Activated CD4-positive, alpha-beta T cell treated with anti-CD3 and anti-CD28 coated beads, Interleukin-2, amount 50 U/mL, for 24 hours (primary cell): ENCODE measurements around the gene RPS6KA3.
"Not testable (repeated sequence)": the region's sequence is repeated elsewhere in the genome, so short reads cannot be mapped to it uniquely, and the experiment has no call there.

Experiments used
- DNase-seq, 2 donors: peaks; one replicate each; pipeline ENCODE4 v3.0.0-alpha.2; 2020; ENCODE audit warnings: low read depth in 1 of 2, low spot score in 1 of 2

The RPS6KA3 gene

DNA sequence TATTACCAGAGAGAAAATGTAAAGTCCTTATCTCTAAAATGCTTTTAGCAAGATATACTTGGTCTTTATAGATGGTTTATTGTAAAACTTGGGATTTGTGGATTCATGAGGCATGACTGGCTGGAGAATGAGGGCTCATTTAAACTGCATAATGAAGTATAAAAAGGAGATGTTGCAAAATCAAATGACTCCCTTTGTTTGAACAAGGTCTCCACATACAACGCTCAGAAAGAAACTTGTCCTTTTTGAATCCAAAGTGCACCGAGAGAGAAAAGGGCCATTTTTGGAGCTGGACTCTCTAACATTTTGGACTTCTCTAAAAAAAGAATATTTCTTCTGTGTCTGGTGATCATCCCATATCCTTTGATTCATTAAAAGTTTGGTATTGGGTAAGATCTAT is 117.4 kb downstream of the RPS6KA3 start:
- DNase-seq, result no peak

DNA sequence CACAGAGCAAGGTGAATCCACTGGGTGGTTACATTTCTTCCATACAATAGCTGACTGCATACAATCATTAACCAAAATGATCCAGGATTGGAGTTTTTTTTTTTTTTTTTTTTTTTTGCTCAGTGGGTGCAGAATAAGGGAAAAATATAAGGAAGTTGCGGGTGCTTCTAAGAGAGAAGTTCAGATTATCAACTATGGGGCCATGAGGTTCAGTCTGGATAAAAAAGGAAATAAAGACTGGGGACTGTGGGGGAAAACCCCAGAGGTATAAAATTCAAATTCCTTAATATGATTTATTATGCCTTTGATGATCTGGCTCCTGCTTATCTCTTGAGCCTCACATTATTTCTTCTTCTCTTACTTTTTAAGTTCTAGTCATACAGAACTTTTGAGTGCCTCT is 119.1 kb downstream of the RPS6KA3 start:
- DNase-seq, result no peak

DNA sequence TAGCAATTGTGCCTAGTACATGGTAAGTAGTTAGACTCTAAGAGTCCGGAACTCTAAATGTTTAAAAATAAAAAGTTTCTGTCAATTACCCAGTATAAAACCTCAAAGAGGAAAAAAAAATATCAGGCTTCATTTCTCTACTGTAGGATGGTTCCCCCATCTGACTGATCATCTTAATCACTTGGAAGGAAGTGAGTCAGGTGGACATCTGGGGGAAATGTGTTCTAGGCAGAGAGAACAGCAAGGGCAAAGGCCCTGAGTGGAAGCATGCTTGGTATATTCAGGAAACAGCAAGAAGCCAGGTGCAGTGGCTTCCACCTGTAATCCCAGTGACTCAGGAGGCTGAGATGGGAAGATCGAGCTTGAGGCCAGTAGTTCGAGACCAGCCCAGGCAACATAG is 122.2 kb downstream of the RPS6KA3 start:
- DNase-seq, result peak in 1 of 2 donors; percentile 2

DNA sequence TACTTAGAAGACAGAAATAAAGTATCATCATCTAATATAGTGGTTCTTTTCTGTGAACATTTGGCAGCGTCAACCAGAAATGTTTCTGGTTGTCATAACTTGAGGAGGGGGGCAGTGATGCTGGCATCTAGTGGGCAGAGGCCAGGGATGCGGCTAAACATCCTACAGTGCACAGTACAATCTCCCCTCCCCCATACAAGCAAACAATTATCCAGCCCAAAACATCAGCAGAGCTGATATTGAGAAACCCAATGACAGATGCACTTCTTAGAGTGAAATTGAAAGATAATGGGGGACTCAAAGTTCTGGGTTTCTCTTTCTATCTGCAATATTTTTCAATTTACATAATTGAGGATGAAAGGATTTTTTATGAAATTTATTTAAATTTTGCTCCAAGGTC is 123.1 kb downstream of the RPS6KA3 start:
- no peak for DNase-seq

DNA sequence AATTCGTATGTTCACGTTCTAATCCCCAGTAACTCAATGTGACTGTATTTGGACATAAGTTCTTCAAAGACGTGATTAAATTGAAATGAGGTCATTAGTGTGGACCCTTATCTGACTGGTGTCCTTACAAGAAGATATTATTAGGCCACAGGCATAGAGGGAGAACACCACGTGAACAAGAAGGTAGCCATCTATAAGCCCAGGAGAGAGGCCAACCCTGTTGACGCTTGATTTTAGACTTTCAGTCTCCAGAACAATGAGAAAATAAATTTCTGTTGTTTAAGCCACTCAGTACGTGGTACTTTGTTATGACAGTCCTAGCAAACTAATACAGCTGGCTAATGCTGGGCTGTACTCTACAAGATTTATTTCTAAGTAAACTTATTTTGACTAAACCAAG is 123.6 kb downstream of the RPS6KA3 start:
- DNase-seq, result no peak

DNA sequence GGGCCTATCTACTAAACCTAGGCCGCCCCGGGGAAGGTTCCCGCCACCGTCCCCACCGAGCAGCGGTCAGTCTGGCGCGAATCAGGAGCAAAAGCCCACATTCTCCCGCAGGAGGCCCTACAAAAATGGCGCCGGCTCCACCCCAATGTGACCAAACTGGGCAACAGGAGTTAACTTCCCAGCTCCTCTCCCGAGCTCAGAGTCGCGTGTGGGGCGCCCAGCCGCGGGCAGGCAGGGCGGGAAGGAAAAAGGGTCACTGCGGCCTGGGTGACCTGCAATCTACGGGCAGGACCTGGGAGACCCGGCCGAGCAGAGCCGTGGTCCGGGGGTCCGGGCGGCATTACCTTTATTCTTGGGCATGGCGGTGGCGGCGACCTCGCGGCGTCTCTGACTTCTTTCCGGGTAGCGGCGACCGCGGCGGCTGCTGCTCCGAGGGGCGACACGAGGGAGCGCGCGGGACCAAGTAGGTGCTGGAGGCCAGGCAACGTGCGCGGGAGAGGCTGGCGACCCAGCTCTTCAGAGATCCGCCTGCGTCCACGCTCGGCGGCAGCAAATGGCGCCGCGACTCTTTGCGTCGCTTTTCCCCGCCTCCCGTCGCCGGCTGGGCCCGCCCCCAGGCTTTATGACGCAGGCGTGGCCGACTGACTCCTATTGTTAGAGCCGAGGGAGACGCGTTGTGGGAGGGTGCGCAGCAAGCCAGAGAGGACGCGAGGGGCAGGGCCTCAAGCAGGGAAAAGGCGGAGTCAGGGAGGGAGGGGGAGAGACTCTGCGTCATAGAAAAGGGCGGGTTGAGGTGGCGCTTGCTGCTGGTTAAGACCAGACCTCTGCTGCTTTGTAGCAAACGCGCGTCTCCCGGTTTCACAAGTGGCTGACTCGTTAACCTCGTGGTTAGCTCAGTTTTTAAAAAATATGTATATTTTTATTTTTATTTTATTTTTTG is 125.2 kb downstream of the RPS6KA3 start, which contains the start of gene EIF1AX:
TSS of gene EIF1AX (minus strand) at position 558 of the 940 bp plus-strand sequence. CDS start at position 360, 198 bp downstream.
- peak; percentile 83 to 92 for DNase-seq

DNA sequence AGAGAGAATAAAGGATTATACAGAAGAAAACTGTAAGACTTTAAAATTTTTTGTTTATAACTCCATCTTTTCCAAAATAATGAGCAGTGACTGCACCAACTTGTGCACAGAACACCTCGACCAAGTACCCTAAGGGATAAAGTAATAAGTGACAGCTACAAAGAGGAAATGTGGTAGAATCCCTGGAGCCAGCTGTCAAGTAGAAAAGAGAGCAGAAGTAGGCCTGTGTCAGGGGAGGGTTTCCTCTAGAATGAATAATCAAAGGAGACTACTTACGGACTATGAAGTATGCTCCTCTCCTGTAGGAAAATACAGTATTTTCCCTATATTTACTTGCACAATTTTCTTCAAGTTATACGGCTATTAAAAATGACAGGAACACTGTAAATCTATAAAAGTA is 126.3 kb downstream of the RPS6KA3 start:
- no peak for DNase-seq

DNA sequence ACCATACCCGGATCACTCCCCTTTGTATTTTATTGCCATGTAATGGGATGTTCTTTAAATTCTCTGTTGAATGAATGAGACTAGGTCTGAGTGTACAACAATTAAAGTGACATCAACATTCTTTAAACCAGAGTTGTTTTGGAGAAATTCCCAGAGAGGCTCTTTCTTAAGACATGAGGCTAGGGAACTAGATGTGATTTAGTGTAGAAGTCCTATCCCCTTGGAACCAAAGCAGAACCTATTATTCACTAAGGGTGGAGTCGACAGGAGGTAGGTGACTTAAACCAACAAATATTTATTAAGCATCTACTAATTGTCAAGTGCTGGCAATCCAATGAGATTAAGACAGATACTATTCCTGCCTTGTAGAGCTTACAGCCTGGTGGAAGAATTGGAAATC is 126.7 kb downstream of the RPS6KA3 start:
- DNase-seq, result no peak

DNA sequence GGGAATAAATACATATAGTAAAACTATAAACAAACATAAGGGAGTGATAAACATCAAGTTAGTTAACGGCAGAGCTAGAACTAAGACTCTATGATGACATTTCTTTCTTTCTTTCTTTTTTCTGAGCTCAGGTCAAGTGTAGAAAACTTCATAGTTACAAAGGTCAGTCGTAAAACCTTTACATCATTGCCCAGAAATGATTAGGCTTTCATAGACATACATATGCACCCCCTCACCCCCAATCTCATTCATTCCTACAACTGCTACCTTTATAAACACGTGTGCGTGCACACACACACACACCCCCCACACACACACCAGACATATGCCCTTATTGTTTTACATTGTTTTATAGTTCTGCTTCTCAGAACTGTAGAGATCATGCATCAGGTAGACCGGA is 130.8 kb downstream of the RPS6KA3 start:
- DNase-seq, result no peak

DNA sequence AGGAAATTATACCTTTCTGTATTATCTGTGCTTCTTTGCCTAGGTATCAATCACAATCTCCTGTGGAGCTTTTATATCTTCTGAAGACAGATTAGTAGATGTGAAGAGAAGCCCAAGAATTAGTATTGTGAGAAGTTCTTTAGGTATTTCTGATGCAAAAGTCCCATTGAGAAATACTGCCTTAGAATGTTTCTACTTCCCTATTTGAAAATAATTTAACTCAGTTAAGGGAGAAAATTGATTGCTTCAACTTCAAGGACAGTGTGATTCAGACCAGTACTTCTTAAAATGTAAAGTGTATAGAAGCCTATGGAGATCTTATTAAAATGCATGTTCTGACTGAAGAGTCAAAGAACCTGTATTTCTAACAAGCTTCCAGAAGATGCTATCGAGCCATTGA is 134.0 kb downstream of the RPS6KA3 start:
- no peak for DNase-seq

DNA sequence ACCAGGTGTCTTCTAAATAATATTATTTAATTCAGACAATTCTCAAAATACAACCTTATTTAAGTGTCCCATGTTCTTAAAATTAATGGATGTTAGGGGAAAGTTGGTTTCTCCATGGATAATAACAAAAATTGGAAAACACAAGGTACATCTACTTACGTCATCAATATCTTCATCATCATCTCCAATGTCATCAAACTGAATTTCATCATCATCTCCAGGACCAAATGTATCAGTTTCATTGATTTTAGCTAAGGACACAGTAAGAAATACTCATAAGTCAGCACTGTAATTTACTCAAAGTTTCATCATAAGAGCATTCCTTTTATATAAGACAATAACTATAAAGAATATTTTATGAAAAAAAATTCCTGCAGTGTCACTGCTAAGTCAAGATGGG is 136.4 kb downstream of the RPS6KA3 start:
- no peak for DNase-seq

DNA sequence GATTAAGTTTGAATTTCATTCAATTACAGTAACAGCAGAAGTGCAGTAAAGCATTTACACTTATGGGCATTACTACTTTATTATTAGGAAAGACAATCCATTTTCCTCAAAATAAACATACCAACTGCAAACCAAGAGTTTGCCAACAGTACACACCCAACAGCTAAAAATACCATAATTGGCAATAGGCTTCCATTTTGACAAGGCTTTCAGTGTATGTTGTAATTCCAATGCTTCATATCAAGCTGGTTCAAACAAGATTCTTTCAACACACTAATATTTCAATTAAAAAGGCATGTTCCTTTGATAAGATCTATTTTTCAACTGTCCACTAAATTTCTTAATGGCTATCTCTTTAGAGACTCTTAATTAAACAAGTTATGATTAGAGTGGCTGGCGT is 137.2 kb downstream of the RPS6KA3 start:
- DNase-seq, result no peak

DNA sequence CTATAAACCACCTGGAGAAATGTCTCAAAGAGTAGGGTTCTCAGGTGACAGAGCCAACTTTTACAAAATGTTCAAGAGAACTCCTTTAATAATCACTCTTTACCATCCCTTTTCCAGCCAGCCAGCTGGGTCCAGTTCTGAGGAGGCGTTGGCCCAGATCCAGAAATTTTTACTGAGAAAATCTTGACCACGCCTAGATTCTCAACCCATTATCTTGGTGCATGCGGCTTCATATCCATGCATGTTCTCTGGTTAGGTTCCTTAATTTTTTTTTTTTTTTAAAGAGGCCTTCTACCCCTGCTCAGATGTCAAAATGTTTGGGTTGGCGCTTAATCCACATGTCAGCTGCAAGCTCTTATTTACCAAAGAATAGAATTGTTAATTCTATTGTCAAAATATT is 138.0 kb downstream of the RPS6KA3 start:
- DNase-seq, result no peak

DNA sequence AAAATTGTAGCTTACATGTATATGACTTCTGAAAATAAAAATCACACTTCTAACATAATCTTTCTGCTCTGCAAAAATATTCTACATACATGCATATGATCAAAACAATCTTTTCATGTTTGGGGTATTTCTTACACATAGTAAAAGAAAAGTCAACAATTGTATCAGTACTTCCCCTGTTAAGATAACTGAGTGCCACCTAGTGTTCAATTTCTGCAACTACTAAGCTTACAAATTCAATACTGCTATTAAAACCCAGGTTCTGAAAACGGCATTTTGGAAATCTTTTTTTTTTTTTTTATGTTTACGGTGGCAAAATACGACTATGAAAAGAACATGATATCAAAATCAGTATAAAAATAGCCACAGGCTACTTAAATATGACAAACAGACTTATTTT is 139.3 kb downstream of the RPS6KA3 start:
- DNase-seq, result not testable (repeated sequence)

DNA sequence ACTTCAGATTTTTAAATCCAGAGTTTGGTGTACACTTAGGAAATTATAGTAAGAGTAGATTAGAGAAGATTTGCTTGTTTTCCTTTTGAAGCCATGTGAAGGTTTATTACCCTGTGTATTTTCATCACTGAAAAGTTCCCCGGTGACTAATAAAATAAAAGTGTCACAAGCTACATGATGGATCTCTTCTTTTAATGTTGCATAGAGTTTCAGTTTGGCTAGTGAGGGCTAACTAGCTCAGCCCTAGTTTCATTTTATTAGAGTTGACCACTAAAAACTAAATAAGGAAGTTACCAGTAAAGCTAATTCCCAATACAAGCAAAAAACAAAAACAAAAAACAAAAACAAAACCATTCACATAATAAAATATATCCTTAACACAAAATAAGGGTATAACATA is 139.9 kb downstream of the RPS6KA3 start:
- DNase-seq, result not testable (repeated sequence)

DNA sequence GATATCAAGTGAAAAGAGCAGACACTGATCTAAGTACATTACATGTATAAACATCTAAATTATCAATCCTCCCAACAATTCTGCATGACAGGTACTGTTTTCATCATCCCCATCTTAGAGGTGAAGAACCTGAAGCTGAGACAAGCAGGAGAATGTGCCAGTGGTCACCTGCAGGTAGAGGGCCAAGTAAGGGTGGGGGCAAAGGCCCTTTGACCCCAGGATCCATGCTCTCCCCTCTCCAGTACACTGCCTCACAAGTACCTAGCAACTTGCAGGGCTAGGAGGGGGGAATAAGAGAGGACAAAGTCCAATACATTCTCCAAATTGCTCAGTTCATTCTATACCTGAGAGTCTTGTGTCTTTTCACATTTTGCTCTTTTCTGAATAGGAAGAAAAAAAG is 141.7 kb downstream of the RPS6KA3 start:
- DNase-seq, result no peak

DNA sequence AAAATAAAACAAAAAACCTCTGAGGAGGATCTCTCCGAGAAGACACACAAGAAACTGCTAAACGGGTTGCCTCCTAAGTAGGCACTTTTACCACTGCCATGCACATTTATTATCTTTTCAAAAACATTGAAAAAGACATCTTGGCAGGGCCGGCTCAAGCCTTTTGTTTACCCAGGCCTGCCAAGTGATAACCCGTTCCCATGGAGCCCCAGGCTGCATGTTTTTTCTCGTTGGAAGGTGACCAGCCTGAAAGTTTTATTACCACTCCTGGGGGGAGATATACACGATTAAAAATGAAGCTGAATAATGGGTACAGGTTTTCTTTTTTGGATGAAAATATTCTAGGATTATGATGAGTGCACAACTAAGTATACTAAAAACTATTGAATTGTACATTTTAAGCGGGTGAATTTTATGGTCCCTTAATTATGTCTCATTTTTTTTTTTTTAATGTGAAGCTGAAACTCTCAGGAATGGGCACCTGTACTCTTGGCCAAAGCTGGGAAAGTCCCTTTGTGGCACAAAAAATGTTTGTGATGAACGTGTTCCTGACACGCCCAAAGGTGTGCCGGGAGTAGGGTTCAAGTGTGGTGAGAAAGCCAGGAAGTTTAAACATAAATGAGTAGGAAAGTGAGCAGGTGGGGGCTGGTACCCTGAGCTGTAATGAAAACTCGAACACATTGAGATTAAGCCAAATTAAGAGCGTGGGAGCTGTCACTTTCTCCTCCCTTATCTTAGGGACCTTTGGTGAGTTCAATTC is 148.5 kb downstream of the RPS6KA3 start:
- DNase-seq, result no peak

DNA sequence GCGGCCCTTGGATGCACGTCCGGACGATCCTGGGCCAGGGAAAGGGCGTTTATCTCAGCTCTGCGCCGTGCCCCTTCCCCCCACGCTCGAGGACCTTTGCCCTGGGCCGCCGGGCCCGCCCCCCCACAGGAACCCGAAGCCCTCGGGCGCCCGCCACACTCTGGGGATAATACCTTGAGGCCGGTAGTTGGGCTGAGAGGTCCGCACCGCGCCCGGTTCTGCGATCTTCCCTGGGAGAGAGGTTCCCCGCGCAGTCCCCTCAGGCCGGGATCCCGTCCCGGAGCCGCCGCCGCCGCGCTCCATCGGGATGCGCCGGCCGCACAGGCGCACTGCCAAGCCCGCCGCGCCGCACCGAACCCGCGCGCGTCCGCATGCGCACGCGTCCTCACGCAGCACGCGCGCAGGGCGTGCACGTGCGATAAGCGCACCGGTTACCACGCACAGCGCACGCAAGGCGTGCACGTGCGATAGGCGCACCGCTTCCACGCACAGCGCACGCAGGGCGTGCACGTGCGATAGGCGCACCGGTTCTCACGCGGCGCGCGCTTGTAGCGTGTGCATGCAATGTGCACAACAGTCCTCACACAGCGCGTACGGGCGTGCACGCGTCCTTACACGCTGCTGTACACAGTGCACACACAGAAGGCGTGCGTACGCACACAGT is 150.0 kb downstream of the RPS6KA3 start, which contains the start of gene MAP7D2:
TSS of gene MAP7D2 (minus strand) at position 331 of the 664 bp plus-strand sequence. CDS start at position 303, 28 bp downstream.
- no peak for DNase-seq

DNA sequence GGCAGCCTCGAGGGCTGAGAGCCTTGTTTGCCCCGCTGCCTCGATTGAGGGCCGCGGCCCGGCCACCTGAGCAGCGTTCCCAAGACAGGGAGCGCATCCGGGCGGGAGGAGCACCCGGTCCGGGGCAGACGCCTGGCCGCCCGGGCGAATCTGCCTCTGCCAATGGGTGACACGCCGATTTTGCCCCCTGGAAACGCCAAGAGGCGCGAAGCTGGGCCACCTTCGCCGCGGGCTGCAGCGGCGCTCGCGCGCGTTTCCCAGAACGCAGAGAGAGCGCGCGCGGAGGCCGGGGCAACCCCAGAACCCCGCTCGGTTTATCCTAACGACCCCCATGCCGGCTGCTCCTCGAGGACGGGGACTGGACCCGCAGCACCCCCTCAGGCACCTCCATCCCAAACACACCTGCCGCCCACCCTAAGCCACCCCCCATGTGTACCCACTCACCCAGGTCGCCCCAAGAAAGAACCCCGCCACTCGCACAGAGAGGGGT is 150.6 kb downstream of the RPS6KA3 start:
- no peak for DNase-seq

DNA sequence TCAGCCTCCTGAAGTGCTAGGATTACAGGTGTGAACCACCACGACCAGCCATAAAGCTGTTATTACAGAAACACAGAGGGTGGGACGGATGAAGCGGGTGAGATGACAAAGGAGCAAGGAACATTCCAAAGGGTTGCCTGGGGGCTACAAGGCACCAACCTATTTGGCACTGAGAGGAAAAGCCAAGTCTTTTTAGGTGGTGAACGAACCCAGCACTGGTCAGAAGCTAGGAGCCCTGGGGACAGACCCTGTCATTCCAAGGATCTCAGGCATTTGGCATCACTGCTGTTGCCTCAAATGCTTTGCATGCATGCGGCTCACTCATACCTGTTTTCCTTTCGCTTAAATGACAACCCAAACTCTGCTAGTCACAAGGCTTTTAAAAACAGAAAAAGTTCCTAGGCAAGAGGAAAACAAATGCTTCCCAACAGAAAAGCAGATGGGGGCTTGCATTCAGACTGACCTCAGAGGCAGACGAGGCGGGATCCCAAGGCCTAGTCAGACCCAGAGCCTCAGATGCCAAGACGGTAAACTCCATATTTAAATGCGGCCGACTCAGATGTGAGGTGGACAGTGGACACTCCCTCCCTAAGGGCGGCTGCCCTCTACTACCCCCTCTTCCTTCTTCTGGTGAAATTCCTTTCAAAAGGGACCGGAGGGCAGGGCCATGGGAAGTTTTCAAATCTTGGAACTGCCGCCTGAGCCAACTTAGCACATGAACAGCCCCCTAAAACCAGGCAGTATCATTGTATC is 154.5 kb downstream of the RPS6KA3 start:
- no peak for DNase-seq

DNA sequence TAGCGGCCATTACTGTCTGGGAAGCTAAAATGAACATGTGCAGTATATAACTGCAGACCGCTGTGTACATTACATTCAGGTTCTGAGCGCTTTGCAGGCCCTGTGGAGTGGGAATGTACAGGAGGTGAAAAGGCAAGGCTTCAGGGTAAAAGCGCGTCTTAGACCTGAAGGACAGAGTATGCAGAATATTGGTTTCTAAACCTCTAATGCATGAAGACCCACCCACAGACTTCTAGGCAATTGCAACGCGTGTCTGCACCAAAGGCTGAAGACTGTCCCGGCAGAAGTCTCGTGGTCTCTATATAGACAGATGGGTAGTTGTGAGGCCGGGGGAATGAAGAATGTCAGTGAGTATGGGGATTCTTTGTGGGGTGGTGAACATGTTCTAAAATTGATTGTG is 155.4 kb downstream of the RPS6KA3 start:
- DNase-seq, result no peak
